AG09319 (cell line): ENCODE results near the gene RGS14.

Experiments used
- DNase-seq: peaks from one replicate; pipeline ENCODE4 v3.0.0-alpha.2; 2010; ENCODE audit warnings: low read depth; ENCODE audit errors: extremely low read depth
- CTCF ChIP-seq: IDR thresholded peaks from 2 replicates; pipeline ENCODE4 v1.5.1; 2011; ENCODE audit warnings: low read depth, mild to moderate bottlenecking, inconsistent platforms, low read length, moderate library complexity

Gene RGS14

GRCh38 chr5:177343777-177344176, 13.9 kb upstream of the RGS14 start:
- no peak for DNase-seq
- TF ChIP-seq CTCF, result no peak

GRCh38 chr5:177344891-177345290, 12.8 kb upstream of the RGS14 start:
- DNase-seq, result no peak
- TF ChIP-seq CTCF, result no peak

- TF ChIP-seq CTCF, result no peak
- no peak for DNase-seq
These were observed 10.9 kb upstream of the RGS14 start for GRCh38 chr5:177346820-177347219.

- no peak for DNase-seq
- no peak for TF ChIP-seq CTCF
These were observed 10.0 kb upstream of the RGS14 start for GRCh38 chr5:177347699-177348098.

GRCh38 chr5:177349362-177349647, 8.4 kb upstream of the RGS14 start:
- TF ChIP-seq CTCF, result no peak
- DNase-seq, result no peak

- DNase-seq, result no peak
- TF ChIP-seq CTCF, result no peak
These were observed 8.0 kb upstream of the RGS14 start for GRCh38 chr5:177349762-177350161.

GRCh38 chr5:177350776-177351391, 6.8 kb upstream of the RGS14 start:
- DNase-seq, result no peak
- TF ChIP-seq CTCF, result no peak
